Endometrial microvascular endothelial cells (primary cell): ENCODE data around the gene CDC42BPB. TPM values are rescaled to one million over a fixed set of nuclear protein-coding genes. Genes with fewer than 3 reads are reported as not detected.

Experiments
- in situ Hi-C: cut with HindIII; loops from 2 replicates; pipeline ENCODE4 v1.10.0; 2017; ENCODE audit warnings: low sequenced_read_pairs, low pct_unique_long_range_greater_than_20kb; ENCODE audit errors: inconsistent ontology term
- total RNA-seq: library from RNA; depleted of rRNA; stranded (reverse); fragments of >200 nt; gene quantifications from one replicate; pipeline ENCODE4 v1.2.3, GENCODE V29; 2015; ENCODE audit errors: inconsistent ontology term

The CDC42BPB gene
- total RNA-seq, 1 donor from 2014 or later: 95.0 TPM

GRCh38 chr14:103097244-103097993, 40.1 kb upstream of the CDC42BPB start:
- in situ Hi-C loops: no loop called here

GRCh38 chr14:103096387-103096786, 39.0 kb upstream of the CDC42BPB start:
- in situ Hi-C loops: no loop called here

- in situ Hi-C loops: no loop called here
Observed at GRCh38 chr14:103095210-103095778, 37.9 kb upstream of the CDC42BPB start.

- in situ Hi-C loops: no loop called here
Observed at GRCh38 chr14:103094406-103095209, 37.3 kb upstream of the CDC42BPB start, which contains the start of gene EXOC3L4. Gene EXOC3L4, plus strand, starts transcription at chr14:103094725. Its CDS starts 5,495 bp downstream, at chr14:103100220.

GRCh38 chr14:103093856-103094405, 36.6 kb upstream of the CDC42BPB start:
- in situ Hi-C loops: no loop called here

GRCh38 chr14:103091883-103092222, 34.5 kb upstream of the CDC42BPB start:
- in situ Hi-C loops: no loop called here

GRCh38 chr14:103091041-103091882, 33.9 kb upstream of the CDC42BPB start:
- in situ Hi-C loops: no loop called here

- in situ Hi-C loops: no loop called here
Observed at GRCh38 chr14:103090481-103091020, 33.2 kb upstream of the CDC42BPB start.

- in situ Hi-C loops: no loop called here
Observed at GRCh38 chr14:103089386-103090335, 32.3 kb upstream of the CDC42BPB start.

GRCh38 chr14:103088921-103089320, 31.6 kb upstream of the CDC42BPB start:
- in situ Hi-C loops: no loop called here

- in situ Hi-C loops: no loop called here
Observed at GRCh38 chr14:103087343-103087835, 30.0 kb upstream of the CDC42BPB start.

- in situ Hi-C loops: no loop called here
Observed at GRCh38 chr14:103086771-103087342, 29.5 kb upstream of the CDC42BPB start.

GRCh38 chr14:103085106-103086091, 28.1 kb upstream of the CDC42BPB start:
- in situ Hi-C loops: no loop called here

- in situ Hi-C loops: no loop called here
Observed at GRCh38 chr14:103084021-103084919, 26.9 kb upstream of the CDC42BPB start, which contains the start of gene LBHD2. Gene LBHD2, plus strand, starts transcription at chr14:103084210. Its CDS starts 1,803 bp downstream, at chr14:103086013.

- in situ Hi-C loops: no loop called here
Observed at GRCh38 chr14:103081951-103082350, 24.6 kb upstream of the CDC42BPB start.
